Neural progenitor cell (in vitro differentiated cells): Measurements from ENCODE around the gene NBEAL2. TPM values are rescaled to one million over a fixed set of nuclear protein-coding genes. Genes with fewer than 3 reads are reported as not detected.

Experiments
- DNase-seq: peaks from one replicate; pipeline ENCODE4 v3.0.0-alpha.2; 2016; ENCODE audit warnings: low spot score
- H2AFZ ChIP-seq: fragments of 200-600 bp; sonication (generic); replicated peaks from 2 replicates; pipeline ENCODE4 v1.6.1; 2016; ENCODE audit warnings: antibody characterized with exemption
- H3F3A ChIP-seq: fragments of 200-600 bp; sonication (generic); 2 replicates; pipeline ENCODE4 v1.6.1; 2016; ENCODE audit warnings: antibody characterized with exemption, low read depth
- H3K27ac ChIP-seq: fragments of 200-600 bp; sonication (generic); 2 replicates; pipeline ENCODE4 v1.5.1; 2016; ENCODE audit warnings: mild to moderate bottlenecking
- H3K27me3 ChIP-seq: fragments of 200-600 bp; sonication (generic); 2 replicates; pipeline ENCODE4 v1.6.1; 2016; ENCODE audit warnings: mild to moderate bottlenecking, moderate library complexity
- H3K36me3 ChIP-seq: fragments of 200-600 bp; sonication (generic); 2 replicates; pipeline ENCODE4 v1.5.1; 2016
- H3K4me1 ChIP-seq: fragments of 200-600 bp; sonication (generic); 2 replicates; pipeline ENCODE4 v1.6.1; 2016; ENCODE audit warnings: mixed run types
- H3K4me2 ChIP-seq: fragments of 200-600 bp; sonication (generic); 2 replicates; pipeline ENCODE4 v1.6.1; 2016
- H3K4me3 ChIP-seq: fragments of 200-600 bp; sonication (generic); 2 replicates; pipeline ENCODE4 v1.5.1; 2016
- H3K79me2 ChIP-seq: fragments of 200-600 bp; sonication (generic); 2 replicates; pipeline ENCODE4 v1.6.1; 2016; ENCODE audit warnings: low read depth
- H3K9ac ChIP-seq: fragments of 200-600 bp; sonication (generic); 2 replicates; pipeline ENCODE4 v1.6.1; 2016
- H3K9me3 ChIP-seq: fragments of 200-600 bp; sonication (generic); 2 replicates; pipeline ENCODE4 v1.5.1; 2016; ENCODE audit warnings: low read depth
- H4K20me1 ChIP-seq: fragments of 200-600 bp; sonication (generic); 2 replicates; pipeline ENCODE4 v1.6.1; 2016; ENCODE audit warnings: low read depth
- H3K27ac Mint-ChIP-seq: 3 replicates; pipeline ENCODE4 v1.8.0; 2021; ENCODE audit warnings: mixed read lengths
- H3K27me3 Mint-ChIP-seq: 2 replicates; pipeline ENCODE4 v1.8.0; 2022; ENCODE audit warnings: low read depth, mild to moderate bottlenecking, inconsistent platforms, moderate library complexity, mixed read lengths; ENCODE audit not compliant: insufficient read depth
- H3K36me3 Mint-ChIP-seq: 3 replicates; pipeline ENCODE4 v1.8.0; 2021; ENCODE audit warnings: mixed read lengths
- H3K4me1 Mint-ChIP-seq: 3 replicates; pipeline ENCODE4 v1.8.0; 2021; ENCODE audit warnings: mixed read lengths
- H3K4me3 Mint-ChIP-seq: 3 replicates; pipeline ENCODE4 v1.8.0; 2021; ENCODE audit warnings: mild to moderate bottlenecking, moderate library complexity, mixed read lengths
- H3K9me3 Mint-ChIP-seq: 3 replicates; pipeline ENCODE4 v1.8.0; 2020; ENCODE audit warnings: mixed read lengths
- CTCF ChIP-seq: fragments of 200-600 bp; sonication (generic); IDR thresholded peaks from 2 replicates; pipeline ENCODE4 v1.5.1; 2017; ENCODE audit warnings: antibody characterized with exemption, mild to moderate bottlenecking
- EZH2 ChIP-seq: fragments of 200-600 bp; sonication (generic); IDR thresholded peaks from 2 replicates; pipeline ENCODE4 v1.6.1; 2017; ENCODE audit warnings: antibody characterized with exemption, mild to moderate bottlenecking, moderate library complexity
- EZH2phosphoT487 ChIP-seq: fragments of 200-600 bp; sonication (generic); IDR thresholded peaks from 2 replicates; pipeline ENCODE4 v1.6.1; 2017; ENCODE audit warnings: antibody characterized with exemption
- total RNA-seq: library from RNA; depleted of rRNA; stranded (reverse); fragments of >200 nt; gene quantifications from 2 replicates; pipeline ENCODE4 v1.2.3, GENCODE V29; 2015; ENCODE audit warnings: low replicate concordance

The NBEAL2 gene
- total RNA-seq, 1 donor from 2014 or later = 6.3 TPM

DNA sequence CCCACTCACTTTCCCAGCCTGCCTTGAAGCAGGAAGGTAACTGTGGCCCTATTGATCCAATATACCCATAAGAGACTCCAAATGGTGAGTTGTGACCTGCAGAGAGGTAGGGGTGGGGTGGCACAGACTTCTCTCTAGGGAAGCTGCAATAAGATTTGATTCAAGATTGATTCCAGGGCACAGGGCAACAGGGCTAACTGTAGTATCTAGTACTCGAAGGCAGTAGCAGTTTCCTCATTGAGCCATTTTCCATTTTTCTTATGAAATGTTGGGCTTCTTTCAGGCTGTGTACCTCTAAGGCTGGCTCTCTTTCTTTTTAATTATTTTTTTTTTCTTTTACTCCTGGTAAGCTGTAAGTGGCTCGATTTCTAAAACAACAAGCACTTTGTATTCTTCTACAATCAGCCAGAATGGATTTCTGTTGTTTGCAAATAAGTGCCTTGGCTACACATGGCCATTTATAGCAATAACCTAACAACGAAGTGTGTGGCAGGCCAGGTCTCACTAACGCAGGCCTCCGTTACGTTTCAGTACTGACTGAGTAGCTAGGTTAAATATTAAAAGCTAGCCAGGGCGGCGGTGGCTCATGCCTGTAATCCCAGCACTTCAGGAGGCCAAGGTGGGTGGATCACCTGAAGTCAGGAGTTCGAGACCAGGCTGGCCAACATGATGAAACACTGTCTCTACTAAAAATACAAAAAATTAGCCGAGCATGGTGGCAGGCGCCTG is 22.2 kb upstream of the NBEAL2 start:
- Histone ChIP-seq H3K27ac (no peak overlapping the region), H3K9ac (no peak overlapping the region), H3K4me3 (no peak overlapping the region), H4K20me1 (peaks cover 95% of the 10 kb centered on the region), H3K4me2 (no peak overlapping the region), H3K79me2 (peaks cover 100% of the 10 kb centered on the region), H3F3A (peaks cover 13% of the 10 kb centered on the region), H3K9me3 (no peaks in the 10 kb centered on the region), H2AFZ (no peak overlapping the region), H3K27me3 (no peaks in the 10 kb centered on the region), H3K4me1 (peaks cover 23% of the 10 kb centered on the region), H3K36me3 (no peaks in the 10 kb centered on the region)
- TF ChIP-seq EZH2 (no peak), CTCF (no peak), EZH2phosphoT487 (no peak)
- Mint-ChIP-seq H3K27me3 (peaks cover 2% of the 10 kb centered on the region), H3K9me3 (no peaks in the 10 kb centered on the region), H3K4me3 (no peak overlapping the region), H3K36me3 (peaks cover 6% of the 10 kb centered on the region), H3K27ac (no peak overlapping the region), H3K4me1 (peaks cover 45% of the 10 kb centered on the region)
- no peak for DNase-seq

- Histone ChIP-seq H2AFZ (no peak overlapping the region), H4K20me1 (peaks cover 81% of the 10 kb centered on the region)
Observed at GRCh38 chr3:46958467-46959160, 20.9 kb upstream of the NBEAL2 start.

DNA sequence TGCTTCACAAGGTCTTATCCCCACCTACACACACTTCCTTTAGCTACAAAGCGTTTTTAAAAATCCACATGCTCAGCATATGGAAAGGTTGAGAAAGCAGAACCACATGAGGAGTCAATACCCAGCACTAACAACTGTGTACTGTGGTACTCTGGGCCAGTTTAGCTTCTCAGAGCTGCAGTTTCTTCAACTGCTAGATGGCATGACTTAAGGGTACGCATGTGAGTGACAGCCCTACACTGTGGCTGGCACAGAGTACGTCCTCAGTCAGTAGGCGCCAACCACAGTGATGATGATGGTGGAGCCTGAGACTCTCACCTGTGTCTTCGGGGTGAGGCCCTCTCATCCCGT is 20.3 kb upstream of the NBEAL2 start:
- H3K79me2 ChIP-seq = peaks cover 91% of the 10 kb centered on the region
- Mint-ChIP-seq H3K4me3 (no peak overlapping the region), H3K27ac (peak overlapping the region; percentile 18), H3K9me3 (peaks cover 10% of the 10 kb centered on the region), H3K4me1 (peaks cover 37% of the 10 kb centered on the region), H3K27me3 (peaks cover 2% of the 10 kb centered on the region), H3K36me3 (peaks cover 15% of the 10 kb centered on the region)
- no peaks in the 10 kb centered on the region for H3K27me3 ChIP-seq
- peaks cover 76% of the 10 kb centered on the region for H4K20me1 ChIP-seq
- peaks cover 7% of the 10 kb centered on the region for H3K9me3 ChIP-seq
- no peak overlapping the region for H3K4me2 ChIP-seq
- no peak overlapping the region for H3K9ac ChIP-seq
- no peaks in the 10 kb centered on the region for H3K36me3 ChIP-seq
- H3F3A ChIP-seq = peaks cover 13% of the 10 kb centered on the region
- no peak overlapping the region for H3K27ac ChIP-seq
- peaks cover 21% of the 10 kb centered on the region for H3K4me1 ChIP-seq
- TF ChIP-seq CTCF (no peak), EZH2 (no peak), EZH2phosphoT487 (no peak)
- no peak for DNase-seq
- H3K4me3 ChIP-seq = no peak overlapping the region
- no peak overlapping the region for H2AFZ ChIP-seq

More at GRCh38 chr3:46958467-46959160, 20.9 kb upstream of the NBEAL2 start:
- TF ChIP-seq EZH2phosphoT487 = no peak
- no peak for TF ChIP-seq EZH2
- TF ChIP-seq CTCF = no peak
- Mint-ChIP-seq H3K4me1 (peaks cover 42% of the 10 kb centered on the region), H3K27me3 (peaks cover 2% of the 10 kb centered on the region), H3K9me3 (peaks cover 10% of the 10 kb centered on the region), H3K27ac (no peak overlapping the region), H3K36me3 (peaks cover 18% of the 10 kb centered on the region), H3K4me3 (no peak overlapping the region)
- Histone ChIP-seq H3F3A (peaks cover 13% of the 10 kb centered on the region), H3K27ac (no peak overlapping the region), H3K9me3 (peaks cover 7% of the 10 kb centered on the region), H3K27me3 (no peaks in the 10 kb centered on the region), H3K4me3 (no peak overlapping the region), H3K79me2 (peaks cover 96% of the 10 kb centered on the region), H3K4me2 (no peak overlapping the region), H3K9ac (no peak overlapping the region), H3K4me1 (peaks cover 23% of the 10 kb centered on the region), H3K36me3 (no peaks in the 10 kb centered on the region)
- no peak for DNase-seq
